ENCODE data around the gene DMGDH.
A peak's percentile ranks its signal among the peaks of the same experiment; 100 is the strongest.

DMGDH gene

GRCh38 chr5:79069488-79070349, at the start of gene DMGDH, which contains the start of gene BHMT2:
Gene DMGDH (minus strand): TSS chr5:79069674. CDS start chr5:79069620, 54 bp downstream.
Gene BHMT2 (plus strand): TSS chr5:79069767. CDS start chr5:79069783, 16 bp downstream.
- DNase-seq = peak in 1 of 2 experiments; percentile 21

DNA sequence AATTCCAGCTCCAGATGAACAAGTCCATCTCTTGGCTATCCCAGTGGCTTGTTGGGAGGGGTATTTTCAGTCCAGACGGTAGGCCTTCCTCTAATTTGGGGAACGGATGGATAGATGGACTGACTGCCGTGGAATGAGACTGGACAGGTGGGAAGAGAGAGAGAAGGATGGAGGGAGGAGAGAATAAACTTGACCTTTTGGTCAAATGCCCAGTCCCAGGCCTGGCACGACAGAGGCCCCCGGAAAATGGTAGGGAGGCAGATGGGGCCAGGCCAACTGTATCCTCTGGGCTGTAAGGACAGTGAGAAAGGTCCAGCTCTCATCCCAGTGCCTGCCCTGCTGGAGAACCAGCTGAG, 43.2 kb upstream of the DMGDH start:
- no peak for DNase-seq

DNA sequence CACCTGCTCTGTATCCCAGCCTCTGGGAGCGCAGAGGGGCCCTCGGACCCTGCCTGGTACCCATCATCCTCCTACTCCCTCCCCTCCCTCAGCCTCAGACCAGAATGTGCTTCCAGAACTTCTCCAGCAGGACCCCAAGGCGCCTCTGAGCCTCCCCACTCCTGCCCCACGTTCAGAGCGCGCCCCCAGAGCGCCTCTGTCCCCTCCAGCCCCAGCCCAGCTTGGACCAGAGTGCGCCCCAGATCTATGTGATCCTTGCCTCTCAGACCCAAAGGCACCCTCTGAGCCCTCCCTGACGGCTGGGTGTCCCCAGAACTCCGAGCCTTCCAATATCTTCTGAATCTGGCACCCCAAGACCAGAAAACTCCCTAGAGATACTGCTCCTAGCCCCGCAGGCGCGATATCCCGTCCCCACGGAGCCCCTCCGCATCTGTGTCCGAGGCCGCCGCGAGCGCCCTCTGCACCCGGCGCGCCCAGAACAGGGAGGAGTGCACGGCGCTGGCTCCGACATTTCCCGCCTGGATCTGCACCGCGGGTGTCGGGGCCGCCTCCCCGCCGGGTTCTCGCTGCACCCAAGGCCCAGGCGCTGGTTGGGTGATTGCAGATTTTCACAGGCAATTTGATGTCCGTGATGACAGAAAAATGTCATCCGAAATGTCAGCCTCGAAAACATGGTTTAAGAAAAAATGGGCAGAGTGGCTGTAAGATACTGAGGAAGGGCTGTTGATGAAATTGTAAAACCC, 42.7 kb upstream of the DMGDH start:
- DNase-seq = no peak

DNA sequence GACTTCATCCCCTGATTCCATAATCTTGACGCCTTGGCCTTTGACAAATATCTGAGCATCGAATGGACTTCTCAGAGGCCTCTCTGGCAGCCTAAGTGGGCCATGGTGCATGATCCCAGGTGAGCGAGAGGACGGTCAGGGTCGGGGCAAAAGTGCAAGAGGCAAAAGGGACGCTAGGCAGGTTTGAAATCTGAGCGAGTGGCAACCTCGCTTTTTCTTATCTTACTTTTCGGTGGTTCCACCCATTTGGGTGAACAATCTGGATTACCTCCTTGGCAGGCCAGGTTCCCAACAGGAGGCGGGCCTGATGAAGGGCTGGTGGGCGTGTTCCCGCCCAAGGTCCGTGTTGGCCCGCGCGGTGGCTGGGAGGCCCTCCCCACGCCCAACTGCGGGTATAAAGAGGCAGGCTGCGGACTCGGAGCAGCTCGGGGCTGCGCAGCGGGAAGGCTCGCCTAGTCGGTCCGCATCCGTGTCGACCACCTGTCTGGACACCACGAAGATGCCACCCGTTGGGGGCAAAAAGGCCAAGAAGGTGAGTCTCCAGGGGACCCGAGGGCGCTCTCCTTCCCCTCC, 42.0 kb upstream of the DMGDH start, which contains the start of gene BHMT:
Gene BHMT, plus strand, starts transcription at position 423 of the 573 bp plus-strand sequence. Its CDS starts 77 bp downstream, at position 500.
- no peak for DNase-seq

- peak; percentile 31 to 47 for DNase-seq
Observed at GRCh38 chr5:79109527-79110492, 40.3 kb upstream of the DMGDH start.

DNA sequence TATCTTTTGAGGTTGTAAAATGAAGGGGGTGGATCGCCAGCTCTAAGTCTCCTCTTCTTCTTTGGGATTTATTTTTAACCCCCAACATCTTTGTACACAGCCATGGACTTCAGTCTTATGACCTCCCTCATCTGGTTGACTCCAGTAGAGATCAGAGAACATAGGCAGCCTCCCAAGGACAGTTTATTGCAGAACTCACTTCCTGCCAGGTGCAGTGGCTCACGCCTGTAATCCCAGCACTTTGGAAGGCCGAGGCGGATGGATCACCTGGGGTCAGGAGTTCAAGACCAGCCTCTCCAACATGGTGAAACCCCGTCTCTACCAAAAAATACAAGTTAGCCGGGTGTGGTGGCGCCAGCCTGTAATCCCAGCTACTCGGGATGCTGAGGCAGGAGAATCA, 39.3 kb upstream of the DMGDH start:
- DNase-seq = no peak

DNA sequence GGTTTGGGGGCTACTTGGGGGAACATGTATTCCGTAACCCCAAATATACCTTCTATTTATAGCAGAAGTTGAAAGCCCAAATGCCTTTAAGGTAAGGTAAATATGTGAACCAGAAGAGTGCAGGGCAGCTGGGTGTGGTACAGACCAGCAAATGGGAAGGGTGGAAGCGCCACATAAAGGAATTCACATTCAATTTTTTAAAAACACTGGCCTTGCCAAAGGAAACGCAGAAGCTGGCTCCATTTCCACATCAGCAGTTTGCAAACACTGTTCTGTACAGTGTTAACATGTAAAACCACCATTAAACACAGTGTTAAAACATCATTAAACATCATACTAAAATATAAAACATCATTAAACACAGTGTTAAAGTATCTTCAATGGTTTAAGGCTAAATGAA, 38.6 kb upstream of the DMGDH start:
- no peak for DNase-seq

GRCh38 chr5:79107020-79107796, 37.7 kb upstream of the DMGDH start:
- no peak for DNase-seq

DNA sequence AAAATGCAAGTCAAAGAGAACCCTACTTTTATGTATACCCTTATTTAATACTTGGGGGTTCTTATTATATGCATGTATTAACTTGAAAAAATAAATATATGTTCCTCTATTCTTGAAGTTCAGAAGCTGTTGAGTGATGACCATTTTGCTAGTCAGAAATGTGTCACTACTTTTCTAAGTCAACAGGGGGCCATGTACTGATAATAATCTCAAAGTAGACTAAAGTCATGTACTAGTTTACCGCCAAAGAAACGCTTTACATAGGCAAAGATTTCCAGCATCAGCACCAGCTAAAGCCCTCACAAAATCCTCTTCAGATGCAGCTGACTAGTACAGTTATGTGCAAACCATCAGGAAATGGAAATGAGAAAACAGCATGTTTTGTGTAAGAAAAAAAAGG, 36.4 kb upstream of the DMGDH start:
- no peak for DNase-seq

DNA sequence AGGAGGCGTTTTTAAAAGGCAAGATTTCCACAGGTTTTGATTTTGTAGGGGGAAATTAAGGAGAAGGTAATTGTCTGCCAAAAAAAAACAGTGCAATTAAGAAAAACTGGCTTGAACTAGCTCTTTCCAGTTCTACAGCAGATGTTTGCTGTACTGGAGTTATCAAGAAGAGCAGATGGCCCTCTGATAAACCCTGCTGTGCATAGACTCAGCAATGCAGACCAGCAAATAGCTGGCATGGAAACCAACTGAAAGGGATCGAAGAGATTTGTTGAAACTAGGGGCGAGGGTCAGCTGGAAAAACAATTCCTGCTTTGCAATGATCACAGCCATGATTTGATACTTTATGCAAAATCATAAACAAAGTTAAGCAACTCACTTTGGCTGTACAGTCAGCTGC, 24.3 kb upstream of the DMGDH start:
- no peak for DNase-seq

DNA sequence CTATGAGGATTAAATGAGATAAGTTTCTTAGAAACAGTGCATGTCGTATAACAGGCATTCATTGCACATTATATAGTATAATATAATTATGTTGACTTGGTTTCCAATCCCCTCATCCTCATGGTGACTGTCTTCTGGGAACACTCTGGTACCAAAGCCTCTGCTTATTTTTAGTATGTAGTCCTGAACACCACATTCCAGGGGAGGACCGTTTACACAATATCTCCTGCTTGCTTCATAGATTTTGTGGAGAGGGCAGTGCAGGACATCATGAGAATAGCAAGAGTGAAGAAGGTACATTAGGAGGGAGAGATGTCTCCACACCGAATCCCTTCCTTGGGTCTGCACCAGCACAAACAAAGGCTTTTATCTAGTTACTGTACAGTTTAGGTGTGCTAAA, 21.6 kb upstream of the DMGDH start:
- no peak for DNase-seq

GRCh38 chr5:79088507-79088906, 19.0 kb upstream of the DMGDH start:
- no peak for DNase-seq

GRCh38 chr5:79086116-79086515, 16.6 kb upstream of the DMGDH start:
- DNase-seq = no peak

DNA sequence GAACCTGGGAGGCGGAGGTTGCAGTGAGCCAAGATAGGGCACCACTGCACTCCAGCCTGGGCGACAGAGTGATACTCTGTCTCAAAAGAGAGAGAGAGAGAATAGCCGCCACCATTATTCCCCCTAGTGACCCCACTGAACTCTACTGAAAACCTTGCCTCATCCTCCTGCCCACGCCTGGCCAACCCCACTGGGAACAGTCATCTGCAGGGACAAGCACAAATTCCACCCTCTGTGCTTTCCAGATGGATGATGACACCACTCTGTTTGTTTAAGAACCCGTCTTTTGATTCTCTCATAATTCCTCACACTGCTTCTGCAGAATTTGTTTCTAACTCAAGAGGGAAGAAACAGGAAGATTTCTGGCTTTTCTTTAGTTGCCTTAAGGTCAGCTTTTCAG, 12.3 kb upstream of the DMGDH start:
- DNase-seq = no peak

DNA sequence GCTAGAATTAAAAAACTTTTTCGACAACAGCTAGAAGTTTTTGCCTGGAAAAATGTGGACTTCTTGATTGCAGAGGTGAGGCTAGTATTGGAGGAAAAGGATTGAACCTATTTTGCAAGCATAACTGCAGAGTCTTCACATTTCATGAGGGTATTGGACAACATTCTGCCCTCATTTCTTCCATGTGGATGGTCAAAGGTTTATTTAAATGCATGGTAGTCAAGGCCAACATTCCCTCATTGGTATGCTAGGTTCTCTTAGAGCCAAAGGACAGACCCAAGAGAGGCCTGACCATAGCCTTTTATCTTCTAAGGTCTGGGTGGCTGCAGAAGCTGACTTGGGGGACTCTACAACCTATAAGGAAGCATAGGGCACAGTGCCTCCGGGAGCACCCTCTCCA, 11.3 kb upstream of the DMGDH start:
- no peak for DNase-seq

DNA sequence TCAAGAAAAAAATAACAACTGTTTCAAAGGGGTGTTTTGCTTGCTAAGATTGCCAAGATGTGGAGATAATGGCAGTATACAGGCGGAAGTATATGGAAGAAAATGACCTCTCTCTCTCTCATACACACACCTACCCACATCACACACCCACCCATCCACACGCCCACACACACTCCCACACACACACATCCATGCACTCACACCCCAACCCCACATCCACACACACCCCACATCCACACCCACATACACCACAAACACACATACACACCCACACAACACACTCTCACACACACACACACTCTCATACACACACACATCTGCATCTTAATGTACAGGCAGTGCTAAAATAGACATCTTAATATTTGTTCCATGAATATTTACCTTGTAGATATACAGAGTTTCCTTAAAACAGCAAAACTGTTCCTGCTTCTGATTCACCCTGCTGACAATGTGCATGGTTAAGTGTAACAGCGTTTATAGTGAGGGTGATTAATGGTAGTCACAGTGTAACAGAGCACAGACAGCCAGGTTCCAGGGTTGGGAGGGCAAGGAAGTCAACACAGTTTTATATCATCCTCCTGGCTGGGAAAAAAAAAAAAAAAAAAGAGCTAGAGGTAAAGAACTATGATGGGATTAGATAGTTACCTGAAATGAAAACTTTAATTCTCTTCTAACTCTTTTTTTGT, 8.3 kb upstream of the DMGDH start:
- DNase-seq = no peak

DNA sequence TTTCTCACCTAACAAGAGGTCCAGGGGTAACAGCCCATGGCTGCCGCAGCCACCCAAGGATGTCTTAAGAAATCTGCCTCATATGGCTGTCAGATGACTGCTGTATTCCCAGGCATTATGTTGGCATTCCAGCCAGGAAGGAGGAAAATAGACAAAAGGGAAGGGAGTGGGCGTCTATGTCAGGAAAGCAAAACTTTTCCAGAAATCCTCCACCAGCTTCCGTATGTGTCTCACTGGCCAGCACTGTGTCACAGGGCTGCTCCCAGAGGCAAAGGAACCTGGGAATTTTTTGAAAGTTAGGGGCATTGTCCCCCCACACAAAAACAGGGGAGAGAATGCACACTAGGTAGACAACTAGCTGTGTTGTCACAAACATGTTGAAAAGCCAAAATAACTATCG, 7.3 kb upstream of the DMGDH start:
- no peak for DNase-seq

- DNase-seq = no peak
Observed at GRCh38 chr5:79075646-79076426, 6.4 kb upstream of the DMGDH start.

DNA sequence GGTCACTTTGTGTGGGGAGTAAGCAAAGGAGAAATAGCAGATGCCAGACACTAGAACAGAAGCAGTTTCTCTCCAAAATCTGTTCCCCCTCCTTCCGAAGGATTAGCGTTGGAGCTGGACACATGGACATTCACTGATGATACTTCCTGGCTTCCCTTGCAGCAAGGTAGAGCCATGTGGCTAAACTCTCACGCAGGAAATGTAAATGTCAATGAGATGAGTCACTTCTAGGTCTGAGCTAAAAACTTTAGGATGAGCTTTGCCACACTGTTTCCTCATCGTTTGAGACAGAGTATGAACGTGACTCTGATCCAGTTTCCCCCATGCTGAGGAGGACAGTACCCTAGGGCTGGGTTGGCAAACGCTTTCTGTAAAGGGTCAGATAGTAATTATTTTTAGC, 5.2 kb upstream of the DMGDH start:
- no peak for DNase-seq

- no peak for DNase-seq
Observed at GRCh38 chr5:79070350-79070667, 835 bp upstream of the DMGDH start.
